IMR-90 (cell line): Measurements from ENCODE around the gene MAPKAP1. TPM values are rescaled to one million over a fixed set of nuclear protein-coding genes. Genes with fewer than 3 reads are reported as not detected.

Experiments used
- ATAC-seq: fragments of 200-7000 bp; cut with Tn5 transposase; 2 replicates; pipeline ENCODE4 v1.9.1; 2020; ENCODE audit warnings: low read depth, mild to moderate bottlenecking, moderate library complexity
- BruUV-seq: library from RNA; stranded (reverse); fragments of 400-500 nt; replicated peaks from 2 replicates; lab custom pipeline; 2021; lab: Mats Ljungman, UMichigan
- CTCF ChIA-PET: fragments of 300-600 bp; formaldehyde crosslinking; extraction: SDS; loops from one replicate; lab custom pipeline; 2021; ENCODE audit warnings: antibody characterized with exemption; lab: Yijun Ruan, JAX
- POLR2A ChIA-PET: fragments of 300-600 bp; sonication (Branson Sonifier 250); formaldehyde crosslinking; loops from one replicate; lab custom pipeline; 2022; ENCODE audit warnings: antibody characterized with exemption; ENCODE audit not compliant: unreplicated experiment; lab: Charles Lee
- DNase-seq: peaks from one replicate; pipeline ENCODE4 v3.0.0; 2013
- H2AFZ ChIP-seq: replicated peaks from 2 replicates; pipeline ENCODE3; 2013; ENCODE audit warnings: low read length, mild to moderate bottlenecking; ENCODE audit not compliant: poor library complexity
- H2AK5ac ChIP-seq: 2 replicates; pipeline ENCODE4 v1.6.1; 2013; ENCODE audit warnings: low read depth, low read length, inconsistent platforms
- H2AK9ac ChIP-seq: replicated peaks from 2 replicates; pipeline ENCODE3; 2013; ENCODE audit warnings: mild to moderate bottlenecking, low read depth, low read length, moderate library complexity; ENCODE audit not compliant: poor library complexity
- H2BK120ac ChIP-seq: 2 replicates; pipeline ENCODE4 v1.6.1; 2013; ENCODE audit warnings: low read depth, low read length, inconsistent platforms
- H2BK15ac ChIP-seq: 3 replicates; pipeline ENCODE4 v1.6.1; 2013; ENCODE audit warnings: low read depth, low read length, inconsistent platforms
- H2BK20ac ChIP-seq: 2 replicates; pipeline ENCODE4 v1.6.1; 2013; ENCODE audit warnings: low read depth, mild to moderate bottlenecking, inconsistent platforms, low read length, moderate library complexity
- H2BK5ac ChIP-seq: 2 replicates; pipeline ENCODE4 v1.6.1; 2013; ENCODE audit warnings: mild to moderate bottlenecking, low read depth, low read length, inconsistent platforms; ENCODE audit not compliant: poor library complexity, severe bottlenecking
- H3K14ac ChIP-seq: replicated peaks from 2 replicates; pipeline ENCODE4 v1.6.1; 2013; ENCODE audit warnings: low read depth, low read length, inconsistent platforms
- H3K18ac ChIP-seq: 2 replicates; pipeline ENCODE4 v1.6.1; 2013; ENCODE audit warnings: low read depth, low read length, control low read depth
- H3K23ac ChIP-seq: 2 replicates; pipeline ENCODE4 v1.6.1; 2013; ENCODE audit warnings: low read depth, low read length, inconsistent platforms
- H3K27ac ChIP-seq: 2 replicates; pipeline ENCODE4 v1.5.1; 2013; ENCODE audit warnings: mild to moderate bottlenecking, control low read depth, low read length; ENCODE audit not compliant: insufficient read depth
- H3K27me3 ChIP-seq: 2 replicates; pipeline ENCODE4 v1.6.1; 2013; ENCODE audit warnings: low read length; ENCODE audit not compliant: control insufficient read depth, insufficient read depth
- H3K36me3 ChIP-seq: 2 replicates; pipeline ENCODE4 v1.6.1; 2013; ENCODE audit warnings: low read length, mixed read lengths; ENCODE audit not compliant: control insufficient read depth, insufficient read depth
- H3K4ac ChIP-seq: 2 replicates; pipeline ENCODE4 v1.6.1; 2013; ENCODE audit warnings: low read depth, low read length, inconsistent platforms
- H3K4me1 ChIP-seq: 2 replicates; pipeline ENCODE4 v1.6.1; 2013; ENCODE audit warnings: low read length, mixed read lengths; ENCODE audit not compliant: control insufficient read depth, insufficient read depth
- H3K4me2 ChIP-seq: 2 replicates; pipeline ENCODE4 v1.6.1; 2013; ENCODE audit warnings: low read depth, mild to moderate bottlenecking, control low read depth, low read length, moderate library complexity
- H3K4me3 ChIP-seq: 2 replicates; pipeline ENCODE4 v1.5.1; 2013; ENCODE audit warnings: low read depth, mild to moderate bottlenecking, control low read depth, low read length, moderate library complexity; ENCODE audit not compliant: insufficient read depth
- H3K56ac ChIP-seq: 2 replicates; pipeline ENCODE4 v1.6.1; 2013; ENCODE audit warnings: low read length, inconsistent platforms; ENCODE audit not compliant: insufficient read depth; ENCODE audit errors: extremely low read depth
- H3K79me1 ChIP-seq, 2 experiments: 2 replicates each; pipeline ENCODE4 v1.6.1; 2013; ENCODE audit warnings: low read length in 2 of 2, inconsistent platforms in 1 of 2, low read depth in 1 of 2
- H3K9ac ChIP-seq: 2 replicates; pipeline ENCODE4 v1.6.1; 2013; ENCODE audit warnings: low read depth, low read length, control low read depth
- H3K9me1 ChIP-seq: 2 replicates; pipeline ENCODE4 v1.6.1; 2013; ENCODE audit warnings: low read length, inconsistent platforms; ENCODE audit not compliant: insufficient read depth
- H3K9me3 ChIP-seq: 2 replicates; pipeline ENCODE4 v1.6.1; 2013; ENCODE audit warnings: low read length; ENCODE audit not compliant: control insufficient read depth, insufficient read depth
- H4K20me1 ChIP-seq: 2 replicates; pipeline ENCODE4 v1.6.1; 2013; ENCODE audit warnings: low read length, inconsistent platforms; ENCODE audit not compliant: insufficient read depth
- H4K5ac ChIP-seq: 2 replicates; pipeline ENCODE4 v1.6.1; 2013; ENCODE audit warnings: mild to moderate bottlenecking, low read depth, low read length, control low read depth
- H4K8ac ChIP-seq, 2 experiments: 2 replicates each; pipeline ENCODE4 v1.6.1; 2013; ENCODE audit warnings: low read depth in 2 of 2, low read length in 2 of 2, control low read depth in 1 of 2, inconsistent platforms in 1 of 2
- H4K91ac ChIP-seq: 2 replicates; pipeline ENCODE4 v1.6.1; 2013; ENCODE audit warnings: low read depth, low read length, inconsistent platforms; ENCODE audit not compliant: insufficient read depth
- BHLHE40 ChIP-seq: fragments of 150-350 bp; IDR thresholded peaks from 2 replicates; pipeline ENCODE4 v1.6.1; 2016; ENCODE audit warnings: mild to moderate bottlenecking, low read depth, low read length
- CEBPB ChIP-seq: IDR thresholded peaks from 2 replicates; pipeline ENCODE4 v1.6.1; 2012; ENCODE audit warnings: low read depth, low read length, improper control_type of control experiment
- FOS ChIP-seq: fragments of 150-350 bp; IDR thresholded peaks from 2 replicates; pipeline ENCODE4 v1.6.1; 2016; ENCODE audit warnings: low read depth, low read length
- MAFK ChIP-seq: IDR thresholded peaks from 2 replicates; pipeline ENCODE4 v1.6.1; 2012; ENCODE audit warnings: low read depth, low read length, improper control_type of control experiment
- MAZ ChIP-seq: IDR thresholded peaks from 2 replicates; pipeline ENCODE4 v1.6.1; 2012; ENCODE audit warnings: low read depth, mild to moderate bottlenecking, low read length, improper control_type of control experiment, moderate library complexity, borderline replicate concordance
- MXI1 ChIP-seq: IDR thresholded peaks from 2 replicates; pipeline ENCODE4 v1.6.1; 2012; ENCODE audit warnings: low read depth, mild to moderate bottlenecking, low read length, moderate library complexity, borderline replicate concordance
- NFE2L2 ChIP-seq: fragments of 150-350 bp; IDR thresholded peaks from 2 replicates; pipeline ENCODE4 v1.6.1; 2016; ENCODE audit warnings: low read depth, mild to moderate bottlenecking, low read length
- POLR2A ChIP-seq: IDR thresholded peaks from 2 replicates; pipeline ENCODE4 v1.6.1; 2012; ENCODE audit warnings: mild to moderate bottlenecking, low read depth, low read length
- RAD21 ChIP-seq: IDR thresholded peaks from 2 replicates; pipeline ENCODE4 v1.6.1; 2012; ENCODE audit warnings: low read length, improper control_type of control experiment
- RCOR1 ChIP-seq: IDR thresholded peaks from 2 replicates; pipeline ENCODE4 v1.6.1; 2012; ENCODE audit warnings: mild to moderate bottlenecking, low read length, improper control_type of control experiment; ENCODE audit not compliant: insufficient replicate concordance
- RFX5 ChIP-seq: IDR thresholded peaks from 2 replicates; pipeline ENCODE4 v1.8.0; 2012; ENCODE audit warnings: low read depth, mild to moderate bottlenecking, low read length, moderate library complexity
- SMC3 ChIP-seq: fragments of 150-350 bp; IDR thresholded peaks from 2 replicates; pipeline ENCODE4 v1.6.1; 2016; ENCODE audit warnings: low read depth, mild to moderate bottlenecking, antibody characterized with exemption, low read length, moderate library complexity
- USF2 ChIP-seq: fragments of 150-350 bp; IDR thresholded peaks from 2 replicates; pipeline ENCODE4 v1.6.1; 2017; ENCODE audit warnings: mild to moderate bottlenecking, antibody characterized with exemption, low read length, low read depth
- WGBS, 2 experiments: methylation state at CpG; one replicate each; pipeline versions ENCODE4 v1.1.5 to v1.1.7; 2013; ENCODE audit warnings: missing lambda C conversion rate in 2 of 2; ENCODE audit not compliant: insufficient read length in 1 of 2; ENCODE audit errors: extremely low coverage in 2 of 2; 5-methylcytosine and 5-hydroxymethylcytosine counted together
- dilution Hi-C: fragments of 300-500 bp; cut with HindIII; formaldehyde crosslinking; loops from one replicate; pipeline ENCODE4 v1.14.3; 2018; ENCODE audit warnings: low sequenced_read_pairs; ENCODE audit not compliant: unreplicated experiment
- in situ Hi-C: fragments of 300-500 bp; cut with MboI; formaldehyde crosslinking; loops from 3 replicates; pipeline ENCODE4 v1.14.3; 2019; ENCODE audit warnings: low sequenced_read_pairs, inconsistent platforms, mixed read lengths
- intact Hi-C: fragments of 100-400 bp; cut with micrococcal nuclease; formaldehyde crosslinking; loops from 2 replicates; pipeline ENCODE4 v1.10.0; 2022
- polyA plus RNA-seq, 3 experiments: library from polyadenylated mRNA; depleted of rRNA; stranded (reverse); fragments of >200 nt; gene quantifications; 2 replicates each; pipeline ENCODE4 v1.2.3, GENCODE V29; 2012; ENCODE audit warnings: low replicate concordance in 1 of 3
- total RNA-seq: library from RNA; depleted of rRNA; stranded (reverse); fragments of >200 nt; gene quantifications from 2 replicates; pipeline ENCODE4 v1.2.3, GENCODE V29; 2012
- TF ChIP-seq, protein P1 (sequence below): fragments of 150-350 bp; IDR thresholded peaks from 2 replicates; pipeline ENCODE4 v1.6.1; 2016; ENCODE audit warnings: low read depth, mild to moderate bottlenecking, low read length, moderate library complexity, borderline replicate concordance

Gene MAPKAP1
- total and polyA plus RNA-seq, 2 of the 4 experiments (the other 2 are of a cell fraction), result 87.2 to 158 TPM

DNA sequence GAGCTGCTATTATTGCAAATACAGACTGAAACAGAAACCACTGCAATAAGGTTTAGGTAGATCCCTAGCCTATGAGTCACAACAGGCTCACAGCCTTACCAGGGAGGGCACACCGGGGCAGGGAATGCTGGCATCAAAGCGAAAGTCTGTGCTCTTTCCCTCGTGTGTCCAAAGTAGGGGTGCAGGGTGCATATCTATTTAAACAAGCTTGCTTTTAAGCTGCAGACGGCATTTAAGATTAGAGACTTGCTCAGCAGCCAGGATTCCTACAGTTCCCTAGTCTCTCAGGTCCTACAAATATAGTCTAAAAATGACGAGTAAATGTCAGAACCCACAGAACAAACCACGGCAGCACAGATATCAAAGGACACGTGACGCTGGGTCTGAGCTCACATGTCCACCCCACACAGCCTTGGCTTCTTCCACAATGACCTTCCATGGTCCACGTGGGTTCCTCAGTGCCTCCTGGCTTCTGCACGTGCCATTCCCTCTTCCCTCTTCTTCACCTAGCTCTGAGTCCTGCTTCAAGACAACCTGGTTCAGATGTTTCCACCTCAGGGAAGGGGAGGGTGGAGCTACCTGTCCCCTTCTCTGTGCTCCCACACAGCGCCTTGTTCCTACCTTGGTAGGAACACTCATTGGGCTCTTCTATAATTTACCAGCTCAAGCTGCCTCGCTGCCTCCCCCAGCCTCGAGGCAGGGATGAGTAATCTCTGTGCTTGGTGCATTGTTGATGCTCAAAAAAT, 193.2 kb downstream of the MAPKAP1 start:
- H2AK5ac ChIP-seq, result peak overlapping the region; percentile 99
- CTCF ChIA-PET, result interaction anchor here (1.1 kb wide), 1 partner anchor 86 kb away, joined by 4 read pairs; no protein-coding TSS in a partner anchor
- H2AK9ac ChIP-seq, result peak overlapping the region; percentile 76
- H3K4me1 ChIP-seq, result peaks cover 18% of the 10 kb centered on the region
- H3K18ac ChIP-seq, result peak overlapping the region; percentile 58
- H3K4me3 ChIP-seq, result peak overlapping the region; percentile 19; the same call in 1 of the 2 replicates
- H3K79me1 ChIP-seq, result peaks cover 16 to 49% of the 10 kb centered on the region in 2 experiments
- no peaks in the 10 kb centered on the region for H3K36me3 ChIP-seq
- no peaks in the 10 kb centered on the region for H3K9me3 ChIP-seq
- peak overlapping the region; percentile 84 for H2BK5ac ChIP-seq
- H4K5ac ChIP-seq, result peak overlapping the region; percentile 79
- H4K8ac ChIP-seq, result peak overlapping the region; percentile 33 to 75; a peak in 3 of 4 replicates
- H3K4me2 ChIP-seq, result peak overlapping the region; percentile 93
- peak overlapping the region; percentile 70 for H2BK20ac ChIP-seq
- peak; percentile 85 for ATAC-seq
- peak overlapping the region; percentile 87 for H3K4ac ChIP-seq
- H2BK120ac ChIP-seq, result peak overlapping the region; percentile 78
- peak overlapping the region; percentile 68 for H3K27ac ChIP-seq
- DNase-seq, result peak; percentile 81
- WGBS, 2 experiments, result 30% methylated on average over 2 of the region's 13 CpGs; no CpG with 5 or more reads in 1 of the 2 experiments
- peaks cover 15% of the 10 kb centered on the region for H3K9me1 ChIP-seq
- in situ Hi-C loops, result no loop called here
- H3K23ac ChIP-seq, result peak overlapping the region; percentile 44
- peak overlapping the region; percentile 81; the same call in 2 of the 3 replicates for H2BK15ac ChIP-seq
- dilution Hi-C loops, result no loop called here
- H4K91ac ChIP-seq, result peak overlapping the region; percentile 78
- peak overlapping the region; percentile 52; the same call in 1 of the 2 replicates for H3K56ac ChIP-seq
- intact Hi-C loops, result no loop called here
- H3K14ac ChIP-seq, result peak overlapping the region; percentile 69
- POLR2A ChIA-PET, result no interaction called here
- peak overlapping the region; percentile 25 for H2AFZ ChIP-seq
- no peaks in the 10 kb centered on the region for H3K27me3 ChIP-seq
- peaks cover 13% of the 10 kb centered on the region; the same call in 1 of the 2 replicates for H4K20me1 ChIP-seq
- BruUV-seq, result no TSS peak
- H3K9ac ChIP-seq, result peak overlapping the region; percentile 67; the same call in 1 of the 2 replicates
- TF ChIP-seq MXI1 (0 out of 2 replicates have a peak, but pooled peaks have one; percentile 46), MAFK (no peak), CEBPB (peak; percentile 48; the same call in 1 of the 2 replicates), NFE2L2 (no peak), RCOR1 (no peak), MAZ (no peak), POLR2A (no peak), RAD21 (no peak), USF2 (peak; percentile 80), SMC3 (no peak), RFX5 (no peak), FOS (peak; percentile 63; the same call in 1 of the 2 replicates), BHLHE40 (no peak; the same call in 1 of the 2 replicates)
- TF ChIP-seq, protein P1, sequence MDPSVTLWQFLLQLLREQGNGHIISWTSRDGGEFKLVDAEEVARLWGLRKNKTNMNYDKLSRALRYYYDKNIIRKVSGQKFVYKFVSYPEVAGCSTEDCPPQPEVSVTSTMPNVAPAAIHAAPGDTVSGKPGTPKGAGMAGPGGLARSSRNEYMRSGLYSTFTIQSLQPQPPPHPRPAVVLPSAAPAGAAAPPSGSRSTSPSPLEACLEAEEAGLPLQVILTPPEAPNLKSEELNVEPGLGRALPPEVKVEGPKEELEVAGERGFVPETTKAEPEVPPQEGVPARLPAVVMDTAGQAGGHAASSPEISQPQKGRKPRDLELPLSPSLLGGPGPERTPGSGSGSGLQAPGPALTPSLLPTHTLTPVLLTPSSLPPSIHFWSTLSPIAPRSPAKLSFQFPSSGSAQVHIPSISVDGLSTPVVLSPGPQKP, result no peak
